H1 (cell line): ENCODE results near the gene NSUN2. TPM values are rescaled to one million over a fixed set of nuclear protein-coding genes. Genes with fewer than 3 reads are reported as not detected.

Source experiments
- CTCF ChIA-PET: fragments of 300-600 bp; sonication (Branson Sonifier 250); formaldehyde crosslinking; loops from one replicate; lab custom pipeline; 2021; ENCODE audit not compliant: partially characterized antibody; lab: Charles Lee
- POLR2A ChIA-PET: fragments of 300-600 bp; sonication (Branson Sonifier 250); formaldehyde crosslinking; loops from one replicate; lab custom pipeline; 2021; ENCODE audit warnings: inconsistent platforms; ENCODE audit not compliant: partially characterized antibody; lab: Charles Lee
- DNase-seq, 2 experiments: peaks; one replicate each; pipeline versions ENCODE4 v3.0.0 to v3.0.0-alpha.2; 2010 to 2022; ENCODE audit warnings: low spot score in 2 of 2, low read depth in 1 of 2, mixed read lengths in 1 of 2
- FAIRE-seq: peaks from 2 replicates; lab custom pipeline; 2011; peaks lifted over from hg19 to GRCh38; lab: Jason Lieb, UNC
- H2AFZ ChIP-seq: 2 replicates; pipeline ENCODE4 v1.8.1; 2012; ENCODE audit warnings: low read length, inconsistent platforms
- H2AK5ac ChIP-seq: 2 replicates; pipeline ENCODE4 v1.6.1; 2013; ENCODE audit warnings: low read depth, low read length
- H2BK120ac ChIP-seq: replicated peaks from 2 replicates; pipeline ENCODE3; 2013; ENCODE audit warnings: low read depth, low read length, inconsistent platforms
- H2BK12ac ChIP-seq: 2 replicates; pipeline ENCODE4 v1.6.1; 2013; ENCODE audit warnings: low read depth, low read length
- H2BK15ac ChIP-seq: 2 replicates; pipeline ENCODE4 v1.6.1; 2013; ENCODE audit warnings: low read length
- H2BK20ac ChIP-seq: 2 replicates; pipeline ENCODE4 v1.6.1; 2013; ENCODE audit warnings: low read length
- H2BK5ac ChIP-seq: 2 replicates; pipeline ENCODE4 v1.6.1; 2013; ENCODE audit warnings: low read depth, low read length
- H3K14ac ChIP-seq: 2 replicates; pipeline ENCODE4 v1.6.1; 2013; ENCODE audit warnings: inconsistent platforms; ENCODE audit not compliant: insufficient read length
- H3K18ac ChIP-seq: 2 replicates; pipeline ENCODE4 v1.6.1; 2013; ENCODE audit warnings: low read length; ENCODE audit errors: extremely low read depth
- H3K23ac ChIP-seq: 2 replicates; pipeline ENCODE4 v1.6.1; 2013; ENCODE audit warnings: inconsistent platforms; ENCODE audit not compliant: insufficient read length
- H3K23me2 ChIP-seq: 2 replicates; pipeline ENCODE4 v1.6.1; 2013; ENCODE audit warnings: low read depth, low read length
- H3K27ac ChIP-seq: 2 replicates; pipeline ENCODE4 v1.6.1; 2011; ENCODE audit warnings: low read depth, low read length, inconsistent platforms
- H3K27me3 ChIP-seq, 4 experiments: replicated peaks in 1 of 4; 1 replicate in 1 of 4; 2 replicates in 3 of 4; pipeline versions ENCODE4 v1.6.1 to v1.8.1; 2011 to 2013; ENCODE audit warnings: low read length in 3 of 4, mild to moderate bottlenecking in 3 of 4, inconsistent platforms in 2 of 4, mixed read lengths in 2 of 4, moderate library complexity in 1 of 4; ENCODE audit not compliant: control insufficient read depth in 3 of 4, insufficient read depth in 3 of 4; ENCODE audit errors: extremely low read depth in 1 of 4
- H3K36me3 ChIP-seq, 4 experiments: 2 replicates each; pipeline versions ENCODE4 v1.6.1 to v1.8.1; 2011 to 2013; ENCODE audit warnings: mild to moderate bottlenecking in 4 of 4, low read length in 3 of 4, moderate library complexity in 2 of 4, control low read depth in 1 of 4, inconsistent platforms in 1 of 4; ENCODE audit not compliant: insufficient read depth in 4 of 4, control insufficient read depth in 2 of 4
- H3K4ac ChIP-seq: replicated peaks from 2 replicates; pipeline ENCODE3; 2013; ENCODE audit warnings: low read length, low read depth, mixed read lengths, inconsistent platforms; ENCODE audit not compliant: insufficient read length
- H3K4me1 ChIP-seq, 4 experiments: replicated peaks in 1 of 4; 1 replicate in 1 of 4; 2 replicates in 3 of 4; pipeline versions ENCODE4 v1.6.1 to v1.8.1; 2011 to 2013; ENCODE audit warnings: low read length in 3 of 4, inconsistent platforms in 2 of 4, mixed read lengths in 1 of 4; ENCODE audit not compliant: insufficient read depth in 4 of 4, control insufficient read depth in 3 of 4
- H3K4me2 ChIP-seq, 2 experiments: 2 replicates each; pipeline versions ENCODE4 v1.6.1 to v1.8.1; 2011 to 2013; ENCODE audit warnings: low read depth in 2 of 2, low read length in 2 of 2, control low read depth in 1 of 2, inconsistent platforms in 1 of 2, mild to moderate bottlenecking in 1 of 2; ENCODE audit not compliant: insufficient read depth in 1 of 2
- H3K4me3 ChIP-seq, 4 experiments: fragments of 200-600, 300-600 bp in 1 of 4; sonication (generic), shearing (Covaris generic), sonication (Bioruptor Twin) in 1 of 4; 2 replicates each; pipeline versions ENCODE4 v1.5.1 to v1.8.1; 2011 to 2016; ENCODE audit warnings: low read length in 4 of 4, low read depth in 3 of 4, control low read depth in 2 of 4, inconsistent platforms in 2 of 4, mild to moderate bottlenecking in 2 of 4, mixed read lengths in 1 of 4, moderate library complexity in 1 of 4; ENCODE audit not compliant: insufficient read depth in 2 of 4; ENCODE audit errors: extremely low read depth in 1 of 4
- H3K56ac ChIP-seq: replicated peaks from 2 replicates; pipeline ENCODE3; 2013; ENCODE audit warnings: low read depth, mild to moderate bottlenecking, mixed read lengths, low read length, inconsistent platforms; ENCODE audit not compliant: insufficient read length
- H3K79me1 ChIP-seq: 2 replicates; pipeline ENCODE4 v1.6.1; 2013; ENCODE audit warnings: low read depth, low read length, control low read depth
- H3K79me2 ChIP-seq, 2 experiments: 2 replicates each; pipeline versions ENCODE4 v1.6.1 to v1.8.1; 2012 to 2013; ENCODE audit warnings: low read length in 2 of 2, mild to moderate bottlenecking in 2 of 2, inconsistent platforms in 1 of 2; ENCODE audit not compliant: insufficient read depth in 2 of 2, control insufficient read depth in 1 of 2
- H3K9ac ChIP-seq, 4 experiments: replicated peaks in 1 of 4; 1 replicate in 1 of 4; 2 replicates in 3 of 4; pipeline versions ENCODE4 v1.6.1 to v1.8.1; 2011 to 2013; ENCODE audit warnings: low read depth in 3 of 4, low read length in 3 of 4, control low read depth in 2 of 4, mild to moderate bottlenecking in 2 of 4, moderate library complexity in 2 of 4, inconsistent platforms in 1 of 4; ENCODE audit errors: extremely low read depth in 1 of 4
- H3K9me3 ChIP-seq, 2 experiments: 2 replicates each; pipeline versions ENCODE4 v1.6.1 to v1.8.1; 2012 to 2013; ENCODE audit warnings: mild to moderate bottlenecking in 2 of 2, moderate library complexity in 2 of 2, control low read depth in 1 of 2, inconsistent platforms in 1 of 2, low read depth in 1 of 2, low read length in 1 of 2, mixed read lengths in 1 of 2; ENCODE audit not compliant: insufficient read depth in 2 of 2
- H4K20me1 ChIP-seq, 2 experiments: replicated peaks in 1 of 2; 2 replicates each; pipeline versions ENCODE3 to v1.8.1; 2011 to 2013; ENCODE audit warnings: inconsistent platforms in 2 of 2, low read length in 2 of 2, mild to moderate bottlenecking in 1 of 2; ENCODE audit not compliant: insufficient read depth in 2 of 2, control insufficient read depth in 1 of 2
- H4K5ac ChIP-seq: 2 replicates; pipeline ENCODE4 v1.6.1; 2013; ENCODE audit warnings: low read length, low read depth, mixed read lengths, inconsistent platforms; ENCODE audit not compliant: insufficient read length
- H4K8ac ChIP-seq: 2 replicates; pipeline ENCODE4 v1.8.0; 2013; ENCODE audit warnings: mild to moderate bottlenecking, moderate library complexity, low read length, inconsistent platforms; ENCODE audit not compliant: insufficient read depth; ENCODE audit errors: extremely low read depth
- H4K91ac ChIP-seq: replicated peaks from 2 replicates; pipeline ENCODE3; 2013; ENCODE audit warnings: low read length, mixed read lengths, inconsistent platforms; ENCODE audit not compliant: insufficient read length
- CTCF ChIP-seq, 3 experiments: IDR thresholded peaks; 1 replicate in 2 of 3; 2 replicates in 1 of 3; pipeline versions ENCODE4 v1.5.1 to v1.6.1; 2011; ENCODE audit warnings: low read length in 3 of 3, mild to moderate bottlenecking in 3 of 3, inconsistent platforms in 2 of 3, low read depth in 1 of 3, moderate library complexity in 1 of 3; ENCODE audit not compliant: insufficient read depth in 1 of 3; ENCODE audit errors: control extremely low read depth in 1 of 3
- RAD21 ChIP-seq, 2 experiments: IDR thresholded peaks in 1 of 2; conservative IDR thresholded peaks in 1 of 2; 2 replicates each; pipeline ENCODE4 v1.6.1; 2011; ENCODE audit warnings: low read depth in 2 of 2, low read length in 2 of 2, improper control_type of control experiment in 1 of 2, inconsistent platforms in 1 of 2, mild to moderate bottlenecking in 1 of 2, moderate library complexity in 1 of 2
- SIX5 ChIP-seq: IDR thresholded peaks from 2 replicates; pipeline ENCODE4 v1.6.1; 2011; ENCODE audit warnings: mild to moderate bottlenecking, low read depth, low read length
- TEAD4 ChIP-seq: IDR thresholded peaks from 2 replicates; pipeline ENCODE4 v1.6.1; 2012; ENCODE audit warnings: low read depth, low read length, inconsistent platforms, mixed read lengths
- WGBS, 2 experiments: shearing (Covaris generic) in 1 of 2; methylation state at CpG; one replicate each; pipeline versions ENCODE4 v1.1.6 to v1.1.7; 2013 to 2015; ENCODE audit warnings: low lambda C conversion rate in 2 of 2, mixed read lengths in 2 of 2, inconsistent platforms in 1 of 2, low coverage in 1 of 2, missing lambda C conversion rate in 1 of 2; ENCODE audit not compliant: insufficient replicate concordance in 2 of 2, insufficient coverage in 1 of 2, insufficient read length in 1 of 2; ENCODE audit errors: extremely low coverage in 1 of 2, missing lambda C conversion rate in 1 of 2; 5-methylcytosine and 5-hydroxymethylcytosine counted together
- polyA plus RNA-seq, 7 experiments: library from polyadenylated mRNA; depleted of rRNA in 3 of 7; stranded (reverse) in 5 of 7; unstranded in 2 of 7; fragments of >200 nt in 5 of 7; fragments of 200-250 nt in 2 of 7; gene quantifications; 1 replicate in 5 of 7; 2 replicates in 1 of 7; 4 replicates in 1 of 7; pipeline versions ENCODE4 v1.2.1 to v1.2.3, GENCODE V29; 2011 to 2013; ENCODE audit warnings: missing spikeins in 2 of 7, mixed read lengths in 2 of 7
- total RNA-seq: library from RNA; stranded (reverse); fragmentation: NEBNext Ultra II Directional; extraction: Animal tissue kit (Norgen Biotek cat#: 25700); gene quantifications from 2 replicates; pipeline ENCODE4 v1.2.1, GENCODE V29; 2021

NSUN2 gene
- total and polyA plus RNA-seq, 2 of the 8 experiments (the other 6 are each of a cell fraction or from before 2014, with no cell fraction given) = 47.3 to 94.7 TPM

DNA sequence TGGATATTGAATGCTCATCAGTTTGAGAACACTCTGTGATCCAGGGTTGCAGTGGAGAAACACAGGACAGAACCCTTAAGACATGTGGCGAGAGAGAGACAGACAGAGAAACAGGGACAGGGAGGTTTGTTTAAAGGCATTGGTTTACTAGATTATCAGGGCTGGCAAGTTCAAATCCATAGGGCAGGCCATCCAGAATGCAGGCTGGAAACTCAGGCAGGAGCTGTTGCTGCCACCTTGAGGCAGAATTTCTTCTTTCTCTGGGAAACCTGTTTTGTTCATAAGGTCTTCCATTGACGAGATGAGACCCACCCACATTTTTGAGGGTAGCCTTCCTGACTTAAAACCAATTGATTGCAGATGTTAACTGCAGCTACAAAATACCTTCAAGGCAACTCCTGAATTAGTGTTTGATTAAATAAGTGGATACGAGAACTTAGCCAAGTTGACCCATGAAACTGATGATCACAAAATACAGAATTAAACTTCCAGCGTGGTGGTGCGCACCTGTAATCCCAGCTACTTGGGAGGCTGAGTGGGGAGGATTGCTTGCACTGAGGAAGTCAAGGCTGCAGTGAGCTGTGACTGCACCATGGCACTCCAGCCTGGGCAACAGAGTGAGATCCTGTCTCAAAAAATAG is 55.9 kb downstream of the NSUN2 start:
- ChIA-PET POLR2A (interaction anchor here (0.8 kb wide), 1 partner anchor 150 kb away, joined by 3 read pairs; no protein-coding TSS in a partner anchor), CTCF (interaction anchor here (0.6 to 1.0 kb wide), 5 partner anchors 8 to 74 kb away, joined by 3 read pairs; no protein-coding TSS in a partner anchor)
- TF ChIP-seq TEAD4 (peak; percentile 37; the same call in 1 of the 2 replicates), RAD21 (IDR thresholded peaks at IDR 0.05 in 1 of 2, conservative IDR thresholded peaks at IDR 0.05 in 1 of 2; ENCODE audit: low read depth in 2 of 2, low read length in 2 of 2) (peak; percentile 77 to 81), SIX5 (no peak), CTCF (IDR thresholded peaks at IDR 0.05; ENCODE audit: control extremely low read depth in 1 of 3, insufficient read depth in 1 of 3, low read depth in 1 of 3, low read length in 3 of 3) (peak; percentile 31 to 71 (median 57))
- Histone ChIP-seq H3K23ac (no peak overlapping the region), H4K20me1 (no peaks in the 10 kb centered on the region), H3K18ac (no peak overlapping the region), H3K79me2 (no peaks in the 10 kb centered on the region), H3K4me1 (no peaks in the 10 kb centered on the region; a peak in 1 of 7 replicates), H3K4me2 (no peak overlapping the region), H3K14ac (no peak overlapping the region), H3K9ac (no peak overlapping the region), H4K91ac (no peak overlapping the region), H3K27ac (no peak overlapping the region), H3K9me3 (peaks cover 6 to 9% of the 10 kb centered on the region in 2 experiments; a peak in 2 of 4 replicates), H2BK20ac (no peak overlapping the region), H2BK5ac (no peak overlapping the region), H3K23me2 (no peaks in the 10 kb centered on the region), H4K5ac (no peak overlapping the region), H2BK15ac (no peak overlapping the region), H4K8ac (no peak overlapping the region), H3K4me3 (no peak overlapping the region), H2AFZ (no peak overlapping the region), H3K56ac (no peak overlapping the region), H3K79me1 (no peaks in the 10 kb centered on the region), H3K36me3 (no peaks in the 10 kb centered on the region), H2BK120ac (no peak overlapping the region), H3K27me3 (peaks cover 0 to 4% (median under 1%) of the 10 kb centered on the region in 4 experiments; a peak in 1 of 7 replicates), H2AK5ac (no peak overlapping the region), H3K4ac (no peak overlapping the region), H2BK12ac (no peak overlapping the region)
- 88% methylated on average over 5 of the region's 5 CpGs; no CpG with 5 or more reads in 1 of the 2 experiments for WGBS, 2 experiments
- DNase-seq (no peak), FAIRE-seq (peak; percentile 72)
